ENCODE data around the gene ANKRD34C. TPM values are rescaled to one million over a fixed set of nuclear protein-coding genes. Genes with fewer than 3 reads are reported as not detected.
A peak's percentile ranks its signal among the peaks of the same experiment; 100 is the strongest.
"Not testable (repeated sequence)": the region's sequence is repeated elsewhere in the genome, so short reads cannot be mapped to it uniquely, and the experiment has no call there.

Gene ANKRD34C
- total and polyA plus RNA-seq, 12 donors, result 0.01 to 2.8 (median 0.39) TPM; not detected in 1

- DNase-seq, result peak in 1 of 2 donors; percentile 54
- Histone ChIP-seq H3K9me3 (no peaks in the 10 kb centered on the region), H3K4me3 (no peak overlapping the region), H3K27me3 (peaks cover 0 to 3% (median 0%) of the 10 kb centered on the region in 7 donors), H3K36me3 (peaks cover 0 to 73% (median 15%) of the 10 kb centered on the region in 9 donors), H3K27ac (no peak overlapping the region), H3K4me1 (peaks cover 0 to 19% (median 12%) of the 10 kb centered on the region in 9 donors)
- TF ChIP-seq CTCF (IDR thresholded peaks at IDR 0.05), result no peak
- intact Hi-C loops (cut with DNase I), result no loop called here
- 74 to 87% methylated on average over 10 of the region's 10 CpGs for WGBS, 2 donors
- peak in 6 of 8 donors; percentile 54 to 85 (median 62) for ATAC-seq
These were observed 33.3 kb downstream of the ANKRD34C start for GRCh38 chr15:79315623-79316328.

- Histone ChIP-seq H3K4me3 (no peak overlapping the region), H3K9me3 (no peaks in the 10 kb centered on the region), H3K27me3 (no peaks in the 10 kb centered on the region), H3K4me1 (peaks cover 0 to 11% (median 4%) of the 10 kb centered on the region in 9 donors), H3K27ac (no peak overlapping the region), H3K36me3 (peaks cover 0 to 84% (median 21%) of the 10 kb centered on the region in 9 donors)
- no peak for TF ChIP-seq CTCF (IDR thresholded peaks at IDR 0.05)
- intact Hi-C loops (cut with DNase I), result no loop called here
- DNase-seq (no peak), ATAC-seq (no peak)
- 91% methylated on average over 9 of the region's 9 CpGs for WGBS, 2 donors
These were observed 34.3 kb downstream of the ANKRD34C start for GRCh38 chr15:79316864-79317263.

GRCh38 chr15:79319973-79320372 is 37.5 kb downstream of the ANKRD34C start:
- H3K4me1 ChIP-seq; H3K9me3 ChIP-seq; H3K27ac ChIP-seq; H3K4me3 ChIP-seq; H3K27me3 ChIP-seq; intact Hi-C loops (cut with DNase I); DNase-seq; ATAC-seq: not testable (repeated sequence)
- WGBS, 2 donors, result 95 to 98% methylated on average over 9 of the region's 9 CpGs
- peaks cover 0 to 93% (median 11%) of the 10 kb centered on the region in 9 donors for H3K36me3 ChIP-seq

- Histone ChIP-seq H3K9me3 (no peaks in the 10 kb centered on the region), H3K27me3 (no peaks in the 10 kb centered on the region), H3K4me1 (no peaks in the 10 kb centered on the region), H3K4me3 (no peak overlapping the region), H3K27ac (no peak overlapping the region), H3K36me3 (peaks cover 0 to 86% (median 11%) of the 10 kb centered on the region in 9 donors)
- WGBS, 2 donors, result 89 to 92% methylated on average over 14 of the region's 14 CpGs
- DNase-seq (no peak), ATAC-seq (no peak)
- TF ChIP-seq CTCF (IDR thresholded peaks at IDR 0.05), result no peak
- intact Hi-C loops (cut with DNase I), result no loop called here
These were observed 39.4 kb downstream of the ANKRD34C start for GRCh38 chr15:79321876-79322275.

- Histone ChIP-seq H3K9me3 (no peaks in the 10 kb centered on the region), H3K4me3 (no peak overlapping the region), H3K27me3 (no peaks in the 10 kb centered on the region), H3K36me3 (peaks cover 0 to 82% (median 11%) of the 10 kb centered on the region in 9 donors), H3K4me1 (no peaks in the 10 kb centered on the region), H3K27ac (no peak overlapping the region)
- TF ChIP-seq CTCF (IDR thresholded peaks at IDR 0.05), result no peak
- no peak for ATAC-seq
- WGBS, 2 donors, result 95 to 97% methylated on average over 3 of the region's 3 CpGs
- intact Hi-C loops (cut with DNase I), result no loop called here
- DNase-seq, result no peak
These were observed 39.8 kb downstream of the ANKRD34C start for GRCh38 chr15:79322306-79322705.
